HepG2 (cell line): ENCODE data around the gene EPB41L2.

Source experiments
- HOXA7 ChIP-seq: sonication (generic); formaldehyde crosslinking; IDR thresholded peaks from 2 replicates; pipeline ENCODE4 v1.8.1; 2022; ENCODE audit warnings: mild to moderate bottlenecking, missing genetic modification reagents, moderate library complexity
- NBN ChIP-seq: fragments of 450-650 bp; conservative IDR thresholded peaks from 2 replicates; pipeline ENCODE4 v1.6.1; 2017
- ZBTB43 ChIP-seq: sonication (generic); formaldehyde crosslinking; conservative IDR thresholded peaks from 2 replicates; pipeline ENCODE4 v1.4.0; 2020; ENCODE audit warnings: missing genetic modification reagents
- ZKSCAN8 ChIP-seq: IDR thresholded peaks from 2 replicates; pipeline ENCODE4 v1.6.1; 2016; ENCODE audit warnings: borderline replicate concordance, missing genetic modification reagents, missing compliant biosample characterization

- TF ChIP-seq NBN (no peak), HOXA7 (no peak), ZBTB43 (no peak), ZKSCAN8 (CRISPR knock-in tag) (no peak)
Measured at GRCh38 chr6:131027326-131027725, 35.7 kb downstream of the EPB41L2 start.
